NOMO-1 treated with DMSO at 0.1 percent for 48 hours (cell line): ENCODE results near the gene TEX22.

Experiments used
- DNase-seq: peaks from one replicate; lab custom pipeline; 2025; ENCODE audit not compliant: unreplicated experiment; lab: John Stamatoyannopoulos, UW

Gene TEX22

GRCh38 chr14:105436891-105437722, 38.8 kb downstream of the TEX22 start:
- DNase-seq, result no peak

GRCh38 chr14:105437723-105438500, 39.6 kb downstream of the TEX22 start:
- no peak for DNase-seq

- DNase-seq, result no peak
These were observed 40.8 kb downstream of the TEX22 start for GRCh38 chr14:105439179-105439578.

- no peak for DNase-seq
These were observed 41.6 kb downstream of the TEX22 start for GRCh38 chr14:105439710-105440553.

GRCh38 chr14:105440554-105440900, 42.2 kb downstream of the TEX22 start:
- DNase-seq, result no peak

- no peak for DNase-seq
These were observed 42.7 kb downstream of the TEX22 start for GRCh38 chr14:105440992-105441391.

GRCh38 chr14:105442125-105442524, 43.8 kb downstream of the TEX22 start:
- no peak for DNase-seq

GRCh38 chr14:105442834-105443233, 44.5 kb downstream of the TEX22 start:
- DNase-seq, result no peak

- no peak for DNase-seq
These were observed 46.5 kb downstream of the TEX22 start for GRCh38 chr14:105444859-105445258.

- no peak for DNase-seq
These were observed 47.0 kb downstream of the TEX22 start for GRCh38 chr14:105445290-105445689.

- DNase-seq, result no peak
These were observed 47.8 kb downstream of the TEX22 start for GRCh38 chr14:105445901-105446845.

GRCh38 chr14:105446971-105447370, 48.6 kb downstream of the TEX22 start:
- no peak for DNase-seq

GRCh38 chr14:105447651-105448640, 49.6 kb downstream of the TEX22 start:
- DNase-seq, result no peak

- DNase-seq, result no peak
These were observed 50.4 kb downstream of the TEX22 start for GRCh38 chr14:105448706-105449111.

- DNase-seq, result no peak
These were observed 51.2 kb downstream of the TEX22 start for GRCh38 chr14:105449276-105450122.

GRCh38 chr14:105450123-105450505, 51.8 kb downstream of the TEX22 start:
- no peak for DNase-seq

- DNase-seq, result no peak
These were observed 52.8 kb downstream of the TEX22 start for GRCh38 chr14:105450864-105451720.
